ENCODE data around the gene GLOD5.

DNA sequence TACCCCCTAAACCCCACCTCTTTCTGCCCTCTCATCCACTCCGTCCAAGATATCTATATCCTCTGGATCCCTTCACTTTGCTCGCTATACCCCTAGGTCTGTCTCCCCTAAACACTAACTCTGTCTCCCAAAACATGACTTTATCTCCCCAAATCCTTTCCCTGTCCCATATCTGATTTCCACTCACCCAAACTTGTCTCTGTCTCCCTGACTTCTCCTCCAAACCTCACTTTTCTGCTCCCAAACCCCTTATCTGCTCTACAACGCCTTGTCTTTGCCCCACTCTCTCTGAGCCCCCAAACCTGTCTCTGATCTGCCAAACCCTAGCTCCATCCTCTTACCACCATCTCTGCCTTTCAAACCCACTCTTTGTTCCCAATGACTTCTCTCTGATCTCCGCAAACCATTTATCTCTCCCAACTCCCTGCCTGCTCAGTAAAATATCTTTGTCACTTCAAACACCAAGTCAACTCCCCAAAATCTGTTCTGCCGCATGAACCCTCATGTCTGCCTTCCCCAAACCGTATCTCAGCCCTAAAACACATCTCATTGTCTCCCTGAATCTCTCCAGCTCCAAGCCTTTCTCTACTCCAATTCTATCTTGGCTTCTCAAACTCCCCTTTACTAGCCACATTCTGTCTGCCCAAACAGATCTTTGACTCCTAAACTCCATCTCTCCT, 25.4 kb downstream of the GLOD5 start:
- TF ChIP-seq, protein P1, sequence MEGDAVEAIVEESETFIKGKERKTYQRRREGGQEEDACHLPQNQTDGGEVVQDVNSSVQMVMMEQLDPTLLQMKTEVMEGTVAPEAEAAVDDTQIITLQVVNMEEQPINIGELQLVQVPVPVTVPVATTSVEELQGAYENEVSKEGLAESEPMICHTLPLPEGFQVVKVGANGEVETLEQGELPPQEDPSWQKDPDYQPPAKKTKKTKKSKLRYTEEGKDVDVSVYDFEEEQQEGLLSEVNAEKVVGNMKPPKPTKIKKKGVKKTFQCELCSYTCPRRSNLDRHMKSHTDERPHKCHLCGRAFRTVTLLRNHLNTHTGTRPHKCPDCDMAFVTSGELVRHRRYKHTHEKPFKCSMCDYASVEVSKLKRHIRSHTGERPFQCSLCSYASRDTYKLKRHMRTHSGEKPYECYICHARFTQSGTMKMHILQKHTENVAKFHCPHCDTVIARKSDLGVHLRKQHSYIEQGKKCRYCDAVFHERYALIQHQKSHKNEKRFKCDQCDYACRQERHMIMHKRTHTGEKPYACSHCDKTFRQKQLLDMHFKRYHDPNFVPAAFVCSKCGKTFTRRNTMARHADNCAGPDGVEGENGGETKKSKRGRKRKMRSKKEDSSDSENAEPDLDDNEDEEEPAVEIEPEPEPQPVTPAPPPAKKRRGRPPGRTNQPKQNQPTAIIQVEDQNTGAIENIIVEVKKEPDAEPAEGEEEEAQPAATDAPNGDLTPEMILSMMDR (IDR thresholded peaks at IDR 0.05) = no peak
- no peak for TF ChIP-seq POLR2A (IDR thresholded peaks at IDR 0.05)

All from esophagus squamous epithelium (tissue), 4 donors.